Measurements from ENCODE around the gene POLD2. TPM values are rescaled to one million over a fixed set of nuclear protein-coding genes. Genes with fewer than 3 reads are reported as not detected.

Gene POLD2
- polyA plus RNA-seq, 1 donor from 2014 or later: 79.5 TPM

- no peak overlapping the region for H2AFZ ChIP-seq (ENCODE audit: low read depth, low read length)
- H3K9me2 ChIP-seq (ENCODE audit: insufficient read depth, low read length): no peaks in the 10 kb centered on the region
- no peak for TF ChIP-seq SMC3 (conservative IDR thresholded peaks at IDR 0.05; ENCODE audit: poor library complexity)
- H3K36me3 ChIP-seq (ENCODE audit: insufficient read depth, low read length): no peaks in the 10 kb centered on the region
- H4K20me1 ChIP-seq (ENCODE audit: insufficient read depth): no peaks in the 10 kb centered on the region
- H3K79me2 ChIP-seq (replicated peaks; ENCODE audit: insufficient read depth, low read length): no peaks in the 10 kb centered on the region
- H3K9ac ChIP-seq (ENCODE audit: low read length): no peak overlapping the region
- no peak overlapping the region for H3K27ac ChIP-seq (ENCODE audit: low read length)
- H3K27me3 ChIP-seq (ENCODE audit: insufficient read depth, low read depth, low read length): no peaks in the 10 kb centered on the region
- H3K9me3 ChIP-seq (ENCODE audit: low read length): no peaks in the 10 kb centered on the region
- no peak overlapping the region for H3K4me3 ChIP-seq (ENCODE audit: low read length)
- H3K4me2 ChIP-seq (ENCODE audit: low read length): no peak overlapping the region
- H3F3A ChIP-seq (ENCODE audit: insufficient read depth, low read length, poor library complexity, severe bottlenecking): no peaks in the 10 kb centered on the region
Observed at GRCh38 chr7:44159824-44160630, 36.7 kb upstream of the POLD2 start.

- no peak overlapping the region for H3K27ac ChIP-seq (ENCODE audit: low read length)
Observed at GRCh38 chr7:44158873-44159631, 35.7 kb upstream of the POLD2 start.

More at GRCh38 chr7:44158873-44159631, 35.7 kb upstream of the POLD2 start:
- H2AFZ ChIP-seq (ENCODE audit: low read depth, low read length): no peak overlapping the region
- no peak overlapping the region for H3K9ac ChIP-seq (ENCODE audit: low read length)
- H3K9me2 ChIP-seq (ENCODE audit: insufficient read depth, low read length): no peaks in the 10 kb centered on the region
- H3K79me2 ChIP-seq (replicated peaks; ENCODE audit: insufficient read depth, low read length): no peaks in the 10 kb centered on the region
- no peak for TF ChIP-seq EP300 (conservative IDR thresholded peaks at IDR 0.05; ENCODE audit: poor library complexity, severe bottlenecking)
- no peak for TF ChIP-seq REST (IDR thresholded peaks at IDR 0.05; ENCODE audit: borderline replicate concordance)
- TF ChIP-seq SMC3 (conservative IDR thresholded peaks at IDR 0.05; ENCODE audit: poor library complexity): no peak
- no peak for TF ChIP-seq MXI1 (conservative IDR thresholded peaks at IDR 0.05; ENCODE audit: poor library complexity, severe bottlenecking)
- TF ChIP-seq CTCF (IDR thresholded peaks at IDR 0.05; ENCODE audit: poor library complexity, severe bottlenecking): no peak
- no peak for TF ChIP-seq POLR2AphosphoS5 (IDR thresholded peaks at IDR 0.05)
- TF ChIP-seq RAD21 (conservative IDR thresholded peaks at IDR 0.05): no peak
- no peak for TF ChIP-seq TAF1 (IDR thresholded peaks at IDR 0.05; ENCODE audit: low read depth)
- no peak for TF ChIP-seq EZH2 (IDR thresholded peaks at IDR 0.05; ENCODE audit: borderline replicate concordance, insufficient read depth, low read length, poor library complexity, severe bottlenecking)
- no peak overlapping the region for H3K4me2 ChIP-seq (ENCODE audit: low read length)
- H3K27me3 ChIP-seq (ENCODE audit: insufficient read depth, low read depth, low read length): no peaks in the 10 kb centered on the region
- no peak overlapping the region for H3K4me3 ChIP-seq (ENCODE audit: low read length)
- H3K36me3 ChIP-seq (ENCODE audit: insufficient read depth, low read length): no peaks in the 10 kb centered on the region
- H4K20me1 ChIP-seq (ENCODE audit: insufficient read depth): no peaks in the 10 kb centered on the region
- no peaks in the 10 kb centered on the region for H3F3A ChIP-seq (ENCODE audit: insufficient read depth, low read length, poor library complexity, severe bottlenecking)
- H3K9me3 ChIP-seq (ENCODE audit: low read length): no peaks in the 10 kb centered on the region
